B cell (primary cell): Measurements from ENCODE around the gene CKAP5.

ENCODE experiments used
- CTCF ChIP-seq: fragments of 200-600 bp; IDR thresholded peaks from one replicate; pipeline ENCODE4 v1.8.0; 2022; ENCODE audit warnings: antibody characterized with exemption, mild to moderate bottlenecking
- EZH2 ChIP-seq: IDR thresholded peaks from 2 replicates; pipeline ENCODE4 v1.6.1; 2012; ENCODE audit warnings: borderline replicate concordance, low read depth, mild to moderate bottlenecking, moderate library complexity, low read length; ENCODE audit not compliant: insufficient read depth, poor library complexity, severe bottlenecking

DNA sequence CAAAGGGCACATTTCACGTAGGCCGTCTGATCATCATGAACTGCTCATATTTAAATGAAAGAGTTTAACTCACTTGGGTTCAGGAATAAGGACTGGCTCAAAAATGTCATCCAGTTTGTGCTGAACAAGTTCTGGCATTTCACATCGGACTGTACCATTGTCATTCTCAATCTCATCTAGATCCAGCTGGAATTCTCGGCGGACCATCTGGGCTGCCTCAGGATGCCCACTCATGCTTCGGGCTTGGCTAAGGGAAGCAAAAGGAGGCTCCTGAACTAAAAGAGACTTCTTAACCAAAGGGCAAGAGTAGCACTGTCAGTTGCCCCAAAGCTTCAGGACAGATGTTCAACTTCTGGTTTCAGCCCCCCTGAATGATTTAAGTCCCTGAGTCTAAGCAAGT is 86.9 kb downstream of the CKAP5 start:
- TF ChIP-seq CTCF, result no peak
- no peak for TF ChIP-seq EZH2
